ENCODE data around the gene FHOD3. TPM values are rescaled to one million over a fixed set of nuclear protein-coding genes. Genes with fewer than 3 reads are reported as not detected.

Gene FHOD3
- total RNA-seq, 4 donors from 2014 or later: 15.6 to 25.9 (median 21.6) TPM

DNA sequence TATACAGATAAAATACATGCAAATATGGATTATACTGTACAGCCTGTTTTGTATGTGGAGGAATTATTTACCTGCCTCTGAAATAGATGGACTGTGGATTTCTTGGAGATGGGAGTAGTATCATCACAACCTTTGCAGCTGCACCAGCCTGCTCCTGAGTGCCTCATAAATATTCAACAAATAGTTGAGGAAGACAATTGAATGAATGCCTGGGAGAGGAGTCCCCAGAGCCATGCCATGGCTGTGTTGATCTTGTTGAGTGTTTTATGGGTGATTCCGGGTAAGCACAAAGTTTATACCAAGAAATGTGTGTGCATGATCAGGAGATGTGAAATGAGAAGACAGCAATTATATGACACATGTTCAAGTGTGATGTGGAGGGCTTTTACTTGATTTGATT is 225.0 kb downstream of the FHOD3 start:
- TF ChIP-seq EP300 (IDR thresholded peaks at IDR 0.05) (no peak), POLR2A (IDR thresholded peaks at IDR 0.05) (no peak)
- TF ChIP-seq, protein P1, sequence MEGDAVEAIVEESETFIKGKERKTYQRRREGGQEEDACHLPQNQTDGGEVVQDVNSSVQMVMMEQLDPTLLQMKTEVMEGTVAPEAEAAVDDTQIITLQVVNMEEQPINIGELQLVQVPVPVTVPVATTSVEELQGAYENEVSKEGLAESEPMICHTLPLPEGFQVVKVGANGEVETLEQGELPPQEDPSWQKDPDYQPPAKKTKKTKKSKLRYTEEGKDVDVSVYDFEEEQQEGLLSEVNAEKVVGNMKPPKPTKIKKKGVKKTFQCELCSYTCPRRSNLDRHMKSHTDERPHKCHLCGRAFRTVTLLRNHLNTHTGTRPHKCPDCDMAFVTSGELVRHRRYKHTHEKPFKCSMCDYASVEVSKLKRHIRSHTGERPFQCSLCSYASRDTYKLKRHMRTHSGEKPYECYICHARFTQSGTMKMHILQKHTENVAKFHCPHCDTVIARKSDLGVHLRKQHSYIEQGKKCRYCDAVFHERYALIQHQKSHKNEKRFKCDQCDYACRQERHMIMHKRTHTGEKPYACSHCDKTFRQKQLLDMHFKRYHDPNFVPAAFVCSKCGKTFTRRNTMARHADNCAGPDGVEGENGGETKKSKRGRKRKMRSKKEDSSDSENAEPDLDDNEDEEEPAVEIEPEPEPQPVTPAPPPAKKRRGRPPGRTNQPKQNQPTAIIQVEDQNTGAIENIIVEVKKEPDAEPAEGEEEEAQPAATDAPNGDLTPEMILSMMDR (IDR thresholded peaks at IDR 0.05): no peak
- H3K27ac ChIP-seq: no peak overlapping the region
- peaks cover 0 to 11% (median 0%) of the 10 kb centered on the region in 4 donors for H3K4me1 ChIP-seq
- WGBS, 2 donors: 79% methylated on average over 1 of the region's 1 CpG
- H3K27me3 ChIP-seq: no peaks in the 10 kb centered on the region
- no peak overlapping the region for H3K4me3 ChIP-seq
- DNase-seq (ENCODE audit: low spot score in 2 of 2): no peak
- no peaks in the 10 kb centered on the region for H3K36me3 ChIP-seq
- no peaks in the 10 kb centered on the region for H3K9me3 ChIP-seq

DNA sequence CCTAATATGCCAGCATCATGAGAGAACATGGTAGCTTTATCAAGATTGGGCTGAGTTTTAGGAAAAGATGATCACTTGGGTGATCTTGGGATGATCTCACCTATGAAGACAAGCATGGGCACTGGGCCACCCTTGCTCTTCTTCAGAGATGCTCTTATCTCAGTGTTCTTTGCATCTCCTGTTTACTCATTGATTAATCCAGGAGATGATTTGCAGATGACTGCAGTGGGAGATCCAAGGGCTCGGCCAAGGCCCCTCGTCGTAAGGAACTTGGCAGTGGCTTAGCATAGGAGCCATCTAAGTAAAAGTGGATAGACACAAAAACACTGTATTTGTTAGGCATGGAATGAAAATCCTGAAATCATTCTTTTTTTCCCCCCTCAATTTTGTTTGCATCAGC is 228.4 kb downstream of the FHOD3 start:
- Histone ChIP-seq H3K4me1 (no peaks in the 10 kb centered on the region), H3K27me3 (no peaks in the 10 kb centered on the region), H3K9me3 (no peaks in the 10 kb centered on the region), H3K27ac (no peak overlapping the region), H3K36me3 (no peaks in the 10 kb centered on the region), H3K4me3 (no peak overlapping the region)
- no peak for TF ChIP-seq EP300 (IDR thresholded peaks at IDR 0.05)
- TF ChIP-seq POLR2A (IDR thresholded peaks at IDR 0.05): no peak
- TF ChIP-seq, protein P1 (IDR thresholded peaks at IDR 0.05): no peak
- WGBS, 2 donors: 85 to 90% methylated on average over 3 of the region's 3 CpGs
- no peak for DNase-seq (ENCODE audit: low spot score in 2 of 2)

DNA sequence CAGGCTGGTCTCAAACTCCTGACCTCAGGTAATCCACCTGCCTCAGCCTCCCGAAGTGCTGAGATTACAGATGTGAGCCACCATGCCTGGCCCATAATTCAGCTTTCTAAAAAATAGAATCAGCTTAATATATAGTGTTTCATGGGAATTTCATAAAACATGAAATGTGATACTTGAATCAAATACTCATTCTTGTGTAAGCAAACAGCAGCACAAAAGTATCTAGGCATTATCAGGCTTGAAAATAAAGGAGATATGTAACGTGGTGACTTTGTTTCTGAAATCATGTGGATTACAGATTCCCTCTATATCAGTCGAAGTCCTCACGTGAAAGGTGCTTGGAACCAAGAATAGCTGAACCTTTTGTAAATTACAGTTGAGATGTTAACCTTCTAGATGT is 229.1 kb downstream of the FHOD3 start:
- 91 to 94% methylated on average over 4 of the region's 4 CpGs for WGBS, 2 donors
- Histone ChIP-seq H3K36me3 (no peaks in the 10 kb centered on the region), H3K27me3 (no peaks in the 10 kb centered on the region), H3K4me1 (no peaks in the 10 kb centered on the region), H3K4me3 (no peak overlapping the region), H3K9me3 (no peaks in the 10 kb centered on the region), H3K27ac (no peak overlapping the region)
- DNase-seq (ENCODE audit: low spot score in 2 of 2): no peak
- TF ChIP-seq POLR2A (IDR thresholded peaks at IDR 0.05) (no peak), EP300 (IDR thresholded peaks at IDR 0.05) (no peak)
- TF ChIP-seq, protein P1 (IDR thresholded peaks at IDR 0.05): no peak

DNA sequence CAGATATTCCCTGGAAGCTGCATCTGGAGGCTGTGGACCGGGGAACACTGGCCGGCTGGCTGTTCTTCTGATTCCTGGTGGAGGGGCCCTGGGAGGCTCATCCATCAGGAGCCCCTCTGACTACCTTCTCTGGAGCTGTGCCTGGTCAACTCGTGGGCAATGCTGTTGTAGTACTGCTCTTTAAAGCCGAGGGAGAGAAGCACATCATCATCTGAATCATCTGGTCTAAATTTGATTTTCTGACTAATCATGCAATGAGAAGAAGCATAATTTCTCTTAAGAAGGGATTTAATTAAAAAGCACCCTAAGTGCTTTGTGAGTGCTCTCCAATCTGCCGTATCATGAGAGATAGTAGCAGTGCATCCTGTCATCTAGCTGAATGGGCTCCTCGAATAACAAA is 229.5 kb downstream of the FHOD3 start:
- DNase-seq (ENCODE audit: low spot score in 2 of 2): no peak
- TF ChIP-seq, protein P1 (IDR thresholded peaks at IDR 0.05): no peak
- no peak for TF ChIP-seq POLR2A (IDR thresholded peaks at IDR 0.05)
- TF ChIP-seq EP300 (IDR thresholded peaks at IDR 0.05): no peak
- Histone ChIP-seq H3K27me3 (no peaks in the 10 kb centered on the region), H3K36me3 (no peaks in the 10 kb centered on the region), H3K4me3 (no peak overlapping the region), H3K4me1 (no peaks in the 10 kb centered on the region), H3K9me3 (no peaks in the 10 kb centered on the region), H3K27ac (no peak overlapping the region)
- 86 to 90% methylated on average over 6 of the region's 6 CpGs for WGBS, 2 donors

DNA sequence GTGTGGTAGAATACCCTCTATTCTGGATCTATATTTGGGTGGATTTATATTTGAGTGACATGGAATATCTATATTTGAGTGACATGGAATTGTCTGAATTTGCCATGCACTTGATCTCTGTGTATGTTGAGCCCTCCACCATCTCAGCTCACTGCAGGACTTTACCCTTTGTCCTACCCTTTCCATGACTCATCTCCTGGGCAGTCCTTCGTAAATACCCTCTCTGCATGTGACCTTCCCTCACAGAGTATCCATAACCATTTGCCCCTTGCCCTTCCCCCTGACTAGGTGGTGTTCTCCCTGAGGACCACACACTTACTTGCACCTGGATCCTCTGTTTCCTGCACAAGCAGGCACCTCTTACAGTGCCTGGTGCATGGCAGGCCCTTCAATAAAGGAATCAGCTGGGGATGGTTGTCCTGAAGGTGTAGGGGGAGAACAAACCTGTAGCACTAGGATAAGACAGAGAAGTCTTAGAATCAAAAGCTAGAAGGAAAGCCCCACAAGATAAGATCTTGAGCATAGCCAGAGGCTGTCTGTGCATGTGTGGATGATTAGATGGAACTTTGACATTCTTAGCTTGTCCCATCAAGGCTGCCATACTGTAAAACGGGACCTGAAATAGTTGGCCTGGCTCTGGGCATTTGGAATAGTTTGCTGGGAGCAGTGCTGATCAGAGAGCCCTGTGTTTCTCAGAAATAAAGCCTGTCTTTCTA is 230.4 kb downstream of the FHOD3 start:
- no peaks in the 10 kb centered on the region for H3K27me3 ChIP-seq
- H3K36me3 ChIP-seq: no peaks in the 10 kb centered on the region
- no peak overlapping the region for H3K27ac ChIP-seq
- DNase-seq (ENCODE audit: low spot score in 2 of 2): no peak
- TF ChIP-seq, protein P1 (IDR thresholded peaks at IDR 0.05): no peak
- no peak for TF ChIP-seq POLR2A (IDR thresholded peaks at IDR 0.05)
- TF ChIP-seq EP300 (IDR thresholded peaks at IDR 0.05): no peak
- no peak overlapping the region for H3K4me3 ChIP-seq
- no peaks in the 10 kb centered on the region for H3K4me1 ChIP-seq
- no peaks in the 10 kb centered on the region for H3K9me3 ChIP-seq
- 76 to 80% methylated on average over 2 of the region's 2 CpGs for WGBS, 2 donors
